RWPE1 (cell line): ENCODE measurements around the gene PTPRK.

Experiments used
- CTCF ChIA-PET: fragments of 350-600 bp; sonication (Branson Sonifier 250); formaldehyde crosslinking; extraction: SDS; loops from one replicate; lab custom pipeline; 2021; lab: Yijun Ruan, JAX
- POLR2A ChIA-PET: fragments of 400-600 bp; formaldehyde crosslinking; extraction: SDS; loops from one replicate; lab custom pipeline; 2020; ENCODE audit warnings: antibody characterized with exemption; ENCODE audit not compliant: low non-redundant PET; lab: Yijun Ruan, JAX
- DNase-seq: peaks from one replicate; pipeline ENCODE4 v3.0.0; 2012; ENCODE audit warnings: low spot score
- H3K27ac ChIP-seq: fragments of 450-650 bp; 2 replicates; pipeline ENCODE4 v1.5.1; 2017
- CTCF ChIP-seq: fragments of 450-650 bp; conservative IDR thresholded peaks from 2 replicates; pipeline ENCODE4 v1.5.1; 2017; ENCODE audit warnings: low read depth, mild to moderate bottlenecking

PTPRK gene

DNA sequence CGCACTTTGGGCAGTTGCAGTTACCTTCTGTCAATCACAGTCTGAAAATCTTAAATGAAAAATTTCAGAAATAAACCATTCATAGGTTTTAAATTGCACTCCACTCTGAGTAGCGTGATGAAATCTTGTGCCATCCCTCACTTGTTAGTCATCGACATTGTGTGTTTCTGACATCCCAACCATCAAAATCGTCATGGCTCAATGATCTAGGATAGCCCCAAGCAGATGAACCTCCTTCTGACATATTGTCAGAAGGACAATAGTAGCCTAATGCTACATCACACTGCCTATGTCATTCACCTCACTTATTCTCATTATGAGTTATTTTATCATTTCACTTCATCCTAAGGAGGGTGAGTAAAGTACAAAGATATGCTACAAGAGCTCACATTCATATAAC, 284.8 kb downstream of the PTPRK start:
- DNase-seq: peak; percentile 13
- no peak overlapping the region for H3K27ac ChIP-seq
- CTCF ChIA-PET: no interaction called here
- no peak for TF ChIP-seq CTCF
- POLR2A ChIA-PET: no interaction called here

DNA sequence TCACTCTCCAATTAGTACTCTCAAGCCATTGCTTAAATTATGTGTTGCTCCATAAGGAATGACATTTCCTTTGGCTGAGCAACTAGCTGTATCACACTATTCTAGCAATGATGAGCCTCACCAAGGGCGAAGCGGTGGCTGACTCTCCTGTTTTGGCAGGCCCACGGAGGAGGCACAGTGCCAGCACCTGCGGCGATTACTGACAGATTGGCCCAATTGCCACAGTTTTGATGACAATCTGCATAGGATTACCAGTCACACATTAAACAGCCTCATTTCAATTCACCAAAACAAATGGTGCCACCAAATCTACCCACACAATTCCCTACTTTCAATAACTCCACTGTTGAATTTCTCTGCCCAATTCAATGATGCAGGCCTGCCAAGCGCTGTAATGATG, 286.9 kb downstream of the PTPRK start:
- no peak for DNase-seq
- H3K27ac ChIP-seq: no peak overlapping the region
- ChIA-PET POLR2A (no interaction called here), CTCF (no interaction called here)
- TF ChIP-seq CTCF: no peak

- CTCF ChIA-PET: interaction anchor here (0.5 to 0.6 kb wide), 2 partner anchors 471 to 1983 kb away, joined by 3 to 4 read pairs; no protein-coding TSS in a partner anchor
- no peak overlapping the region for H3K27ac ChIP-seq
- POLR2A ChIA-PET: no interaction called here
- no peak for DNase-seq
- TF ChIP-seq CTCF: no peak
Measured at GRCh38 chr6:128230267-128230989, 290.0 kb downstream of the PTPRK start.

DNA sequence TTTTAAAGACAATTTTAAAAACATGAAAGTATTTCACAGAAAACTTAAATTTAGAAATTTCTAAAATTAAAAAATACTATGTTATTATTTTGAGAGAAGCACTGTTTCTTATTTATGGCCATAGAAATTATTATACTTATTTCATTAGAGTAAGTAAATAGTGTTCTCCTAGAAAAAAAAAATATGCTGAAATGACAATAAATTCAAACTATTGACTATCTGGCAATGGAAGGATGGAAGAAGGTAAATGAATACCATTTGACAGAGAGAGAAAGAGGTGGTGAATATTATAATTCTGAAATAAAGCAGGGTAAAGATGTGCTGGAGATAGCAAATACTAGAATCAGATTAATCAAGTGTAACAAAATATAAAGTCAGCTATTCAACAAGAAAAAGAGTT, 294.8 kb downstream of the PTPRK start:
- no peak for DNase-seq
- CTCF ChIA-PET: interaction anchor here (0.6 kb wide), 1 partner anchor 53 kb away, joined by 4 read pairs; no protein-coding TSS in a partner anchor
- H3K27ac ChIP-seq: no peak overlapping the region
- POLR2A ChIA-PET: no interaction called here
- TF ChIP-seq CTCF: no peak

GRCh38 chr6:128216917-128217316, 303.5 kb downstream of the PTPRK start:
- no peak for DNase-seq
- POLR2A ChIA-PET: no interaction called here

DNA sequence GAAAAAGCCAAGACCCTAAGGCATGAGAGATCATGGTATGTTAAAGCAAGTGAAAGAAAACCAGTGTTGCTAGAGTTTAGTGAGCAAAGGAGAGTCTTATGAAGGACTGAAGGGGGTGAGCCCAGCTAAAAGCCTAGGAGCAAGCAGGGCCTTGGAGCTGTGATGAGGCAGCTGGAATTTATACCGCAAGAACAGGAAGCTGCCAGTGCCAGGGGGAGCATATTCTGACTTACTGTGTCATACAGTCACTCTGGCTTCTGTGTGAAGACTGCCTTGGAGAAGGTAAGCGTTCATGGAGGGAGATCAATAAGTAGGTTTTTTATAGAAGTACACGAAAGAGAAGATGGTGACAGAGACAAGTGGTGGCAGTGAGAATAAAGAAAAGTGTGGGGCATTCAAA, 310.6 kb downstream of the PTPRK start:
- DNase-seq: no peak
- no peak for TF ChIP-seq CTCF
- ChIA-PET CTCF (no interaction called here), POLR2A (no interaction called here)
- no peak overlapping the region for H3K27ac ChIP-seq

More at GRCh38 chr6:128216917-128217316, 303.5 kb downstream of the PTPRK start:
- TF ChIP-seq CTCF: no peak
- CTCF ChIA-PET: no interaction called here
- no peak overlapping the region for H3K27ac ChIP-seq
